ENCODE results near the gene NXN. TPM values are rescaled to one million over a fixed set of nuclear protein-coding genes. Genes with fewer than 3 reads are reported as not detected.
A peak's percentile ranks its signal among the peaks of the same experiment; 100 is the strongest.

The NXN gene
- total RNA-seq, 4 donors from 2014 or later, result 2.1 to 14.0 (median 8.6) TPM

DNA sequence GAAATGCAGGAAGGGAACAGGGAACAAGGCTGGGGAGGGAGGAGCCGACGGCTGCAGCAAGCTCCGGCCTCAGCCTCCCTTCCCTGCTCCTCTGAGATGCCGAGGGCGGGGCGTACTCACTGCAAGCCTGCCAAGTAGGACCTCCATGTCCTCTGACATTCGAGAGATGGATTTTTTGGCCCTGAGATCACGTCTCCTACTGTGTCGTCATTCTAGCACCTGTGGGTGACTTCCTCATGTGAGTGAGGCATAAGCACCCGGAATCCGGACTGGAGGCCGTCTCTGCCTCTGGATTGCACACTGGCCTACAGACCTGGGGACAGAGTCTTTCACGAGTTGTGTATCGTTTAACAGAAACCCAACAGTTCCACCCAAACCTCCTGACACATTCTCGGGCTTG, 183.0 kb downstream of the NXN start:
- peaks cover 0 to 12% (median 0%) of the 10 kb centered on the region in 4 donors for H3K4me1 ChIP-seq
- peaks cover 0 to 16% (median 0%) of the 10 kb centered on the region in 3 donors for H3K36me3 ChIP-seq
- no peak overlapping the region for H3K27ac ChIP-seq
- H3K4me3 ChIP-seq, result no peak overlapping the region
- TF ChIP-seq, protein P1, sequence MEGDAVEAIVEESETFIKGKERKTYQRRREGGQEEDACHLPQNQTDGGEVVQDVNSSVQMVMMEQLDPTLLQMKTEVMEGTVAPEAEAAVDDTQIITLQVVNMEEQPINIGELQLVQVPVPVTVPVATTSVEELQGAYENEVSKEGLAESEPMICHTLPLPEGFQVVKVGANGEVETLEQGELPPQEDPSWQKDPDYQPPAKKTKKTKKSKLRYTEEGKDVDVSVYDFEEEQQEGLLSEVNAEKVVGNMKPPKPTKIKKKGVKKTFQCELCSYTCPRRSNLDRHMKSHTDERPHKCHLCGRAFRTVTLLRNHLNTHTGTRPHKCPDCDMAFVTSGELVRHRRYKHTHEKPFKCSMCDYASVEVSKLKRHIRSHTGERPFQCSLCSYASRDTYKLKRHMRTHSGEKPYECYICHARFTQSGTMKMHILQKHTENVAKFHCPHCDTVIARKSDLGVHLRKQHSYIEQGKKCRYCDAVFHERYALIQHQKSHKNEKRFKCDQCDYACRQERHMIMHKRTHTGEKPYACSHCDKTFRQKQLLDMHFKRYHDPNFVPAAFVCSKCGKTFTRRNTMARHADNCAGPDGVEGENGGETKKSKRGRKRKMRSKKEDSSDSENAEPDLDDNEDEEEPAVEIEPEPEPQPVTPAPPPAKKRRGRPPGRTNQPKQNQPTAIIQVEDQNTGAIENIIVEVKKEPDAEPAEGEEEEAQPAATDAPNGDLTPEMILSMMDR (IDR thresholded peaks at IDR 0.05), result no peak
- no peak for TF ChIP-seq POLR2A (IDR thresholded peaks at IDR 0.05)
- no peak for DNase-seq
- H3K9me3 ChIP-seq, result no peaks in the 10 kb centered on the region
- H3K27me3 ChIP-seq, result no peaks in the 10 kb centered on the region

GRCh38 chr17:795721-796120, 183.9 kb downstream of the NXN start:
- no peak for DNase-seq
- Histone ChIP-seq H3K4me1 (peaks cover 0 to 12% (median 0%) of the 10 kb centered on the region in 4 donors), H3K27me3 (no peaks in the 10 kb centered on the region), H3K27ac (peak overlapping the region in 1 of 4 donors; percentile 50), H3K4me3 (no peak overlapping the region), H3K36me3 (peaks cover 0 to 19% (median 0%) of the 10 kb centered on the region in 3 donors), H3K9me3 (no peaks in the 10 kb centered on the region)
- TF ChIP-seq, protein P1 (IDR thresholded peaks at IDR 0.05), result no peak
- no peak for TF ChIP-seq POLR2A (IDR thresholded peaks at IDR 0.05)

- H3K27me3 ChIP-seq, result no peaks in the 10 kb centered on the region
- H3K4me1 ChIP-seq, result peaks cover 0 to 12% (median 0%) of the 10 kb centered on the region in 4 donors
- peak overlapping the region in 3 of 4 donors; percentile 17 to 50 (median 30) for H3K27ac ChIP-seq
- H3K36me3 ChIP-seq, result peaks cover 0 to 17% (median 0%) of the 10 kb centered on the region in 3 donors
- H3K9me3 ChIP-seq, result no peaks in the 10 kb centered on the region
- peak overlapping the region in 1 of 4 donors; percentile 11 for H3K4me3 ChIP-seq
- DNase-seq, result no peak
- TF ChIP-seq, protein P1 (IDR thresholded peaks at IDR 0.05), result no peak
- TF ChIP-seq POLR2A (IDR thresholded peaks at IDR 0.05), result no peak
These were observed 184.3 kb downstream of the NXN start for GRCh38 chr17:795276-795675.

DNA sequence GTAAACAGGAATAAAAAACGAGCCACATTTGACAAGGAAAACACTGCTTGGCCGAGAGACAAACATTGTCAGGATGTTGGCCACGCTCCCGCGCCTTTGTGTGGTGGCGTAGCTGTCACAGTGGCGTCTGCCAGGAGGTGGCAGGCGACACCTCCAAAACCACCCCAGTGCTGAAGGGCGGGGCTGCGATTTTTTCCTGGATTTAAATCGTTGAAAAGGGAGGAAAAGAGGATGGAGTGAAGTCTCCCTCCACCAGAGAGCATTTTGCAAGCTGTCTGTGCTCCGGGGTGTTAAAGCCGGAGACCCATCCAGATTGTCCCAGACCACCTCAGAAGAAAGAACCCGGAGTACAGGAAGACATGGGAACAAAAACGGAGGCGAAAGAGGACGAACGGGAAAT, 184.7 kb downstream of the NXN start:
- Histone ChIP-seq H3K4me1 (peaks cover 0 to 12% (median 0%) of the 10 kb centered on the region in 4 donors), H3K9me3 (no peaks in the 10 kb centered on the region), H3K27ac (peak overlapping the region in 3 of 4 donors; percentile 17 to 50 (median 30)), H3K4me3 (peak overlapping the region in 1 of 4 donors; percentile 11), H3K36me3 (peaks cover 0 to 18% (median 0%) of the 10 kb centered on the region in 3 donors), H3K27me3 (no peaks in the 10 kb centered on the region)
- peak; percentile 39 to 82 (median 76) for DNase-seq
- TF ChIP-seq POLR2A (IDR thresholded peaks at IDR 0.05), result no peak
- TF ChIP-seq, protein P1 (IDR thresholded peaks at IDR 0.05), result peak in 5 of 6 experiments; percentile 39 to 86 (median 81)

DNA sequence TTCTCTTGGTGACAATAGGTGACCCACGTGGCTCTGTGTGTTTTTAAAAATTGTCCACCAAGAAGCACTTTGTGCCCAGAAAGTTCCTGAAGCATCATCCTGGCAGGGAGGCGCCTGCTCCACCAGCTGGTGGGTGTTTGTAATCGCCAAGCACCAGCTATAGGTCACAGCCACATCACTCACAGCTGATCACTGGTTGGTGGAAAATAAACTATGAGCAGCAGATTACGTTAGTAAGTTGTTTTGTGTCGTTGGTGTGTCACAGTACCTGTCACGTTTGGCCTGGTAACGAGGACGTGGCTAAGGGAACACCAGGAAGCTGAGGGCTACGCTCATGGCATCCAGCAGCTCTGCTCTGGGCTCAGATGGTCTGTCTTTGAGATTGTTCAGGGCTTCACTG, 187.3 kb downstream of the NXN start:
- no peak for DNase-seq
- no peaks in the 10 kb centered on the region for H3K27me3 ChIP-seq
- no peaks in the 10 kb centered on the region for H3K9me3 ChIP-seq
- peaks cover 0 to 12% (median 0%) of the 10 kb centered on the region in 4 donors for H3K4me1 ChIP-seq
- no peak for TF ChIP-seq POLR2A (IDR thresholded peaks at IDR 0.05)
- TF ChIP-seq, protein P1 (IDR thresholded peaks at IDR 0.05), result no peak
- no peak overlapping the region for H3K27ac ChIP-seq
- H3K4me3 ChIP-seq, result no peak overlapping the region
- peaks cover 0 to 42% (median 0%) of the 10 kb centered on the region in 3 donors for H3K36me3 ChIP-seq

Data from Peyer's patch (tissue), 4 donors.